ENCODE data around the gene IGFL2. TPM values are rescaled to one million over a fixed set of nuclear protein-coding genes. Genes with fewer than 3 reads are reported as not detected.

The IGFL2 gene
- not detected for total RNA-seq

- TF ChIP-seq CTCF (IDR thresholded peaks at IDR 0.05; ENCODE audit: low read depth): no peak
Measured at GRCh38 chr19:46147791-46148288, at the start of gene IGFL2. Gene IGFL2 (plus strand): TSS chr19:46148238. CDS start chr19:46148279, 41 bp downstream.

GRCh38 chr19:46100344-46100743, 47.7 kb upstream of the IGFL2 start:
- no peak for TF ChIP-seq CTCF (IDR thresholded peaks at IDR 0.05; ENCODE audit: low read depth)

- TF ChIP-seq CTCF (IDR thresholded peaks at IDR 0.05; ENCODE audit: low read depth): no peak
Measured at GRCh38 chr19:46101293-46101692, 46.7 kb upstream of the IGFL2 start.

GRCh38 chr19:46107371-46107770, 40.7 kb upstream of the IGFL2 start:
- no peak for TF ChIP-seq CTCF (IDR thresholded peaks at IDR 0.05; ENCODE audit: low read depth)

- TF ChIP-seq CTCF (IDR thresholded peaks at IDR 0.05; ENCODE audit: low read depth): no peak
Measured at GRCh38 chr19:46109876-46110275, 38.2 kb upstream of the IGFL2 start.

- TF ChIP-seq CTCF (IDR thresholded peaks at IDR 0.05; ENCODE audit: low read depth): no peak
Measured at GRCh38 chr19:46111376-46111775, 36.7 kb upstream of the IGFL2 start.

GRCh38 chr19:46112527-46112926, 35.5 kb upstream of the IGFL2 start:
- TF ChIP-seq CTCF (IDR thresholded peaks at IDR 0.05; ENCODE audit: low read depth): no peak

Measured in subcutaneous adipose tissue (tissue), 4 donors.